ENCODE measurements around the gene ADCY3. TPM values are rescaled to one million over a fixed set of nuclear protein-coding genes. Genes with fewer than 3 reads are reported as not detected.

ADCY3 gene
- total and polyA plus RNA-seq, 2 of the 13 experiments (the other 11 are each of a cell fraction or from before 2014, with no cell fraction given), result 0.11 to 0.61 TPM

GRCh38 chr2:24827321-24828237 lies 92.5 kb downstream of the ADCY3 start (continued):
- TF ChIP-seq ZNF776 (CRISPR knock-in tag; IDR thresholded peaks at IDR 0.05) (no peak), NCOA2 (CRISPR knock-in tag; IDR thresholded peaks at IDR 0.05) (0 out of 2 replicates have a peak, but pooled peaks have one; percentile 32), ZSCAN12 (CRISPR knock-in tag; IDR thresholded peaks at IDR 0.05) (no peak), ZMYM2 (CRISPR knock-in tag; IDR thresholded peaks at IDR 0.05) (no peak), ZNF547 (CRISPR knock-in tag; IDR thresholded peaks at IDR 0.05) (0 out of 2 replicates have a peak, but pooled peaks have one; percentile 34), NFE2L2 (IDR thresholded peaks at IDR 0.05; ENCODE audit: low read length) (no peak), HMGXB4 (CRISPR knock-in tag; IDR thresholded peaks at IDR 0.05; ENCODE audit: borderline replicate concordance in 1 of 2, low read depth in 1 of 2) (peak; percentile 78 to 89), SNAPC4 (CRISPR knock-in tag; IDR thresholded peaks at IDR 0.05) (no peak), PRPF4 (IDR thresholded peaks at IDR 0.05; ENCODE audit: low read depth, low read length, poor library complexity, severe bottlenecking) (no peak), NPAS2 (CRISPR knock-in tag; IDR thresholded peaks at IDR 0.05; ENCODE audit: borderline replicate concordance) (no peak), ZNF281 (CRISPR knock-in tag; IDR thresholded peaks at IDR 0.05; ENCODE audit: borderline replicate concordance) (no peak), ZNF256 (CRISPR knock-in tag; conservative IDR thresholded peaks at IDR 0.05) (no peak; the same call in 1 of the 2 replicates), SRSF1 (optimal IDR thresholded peaks at IDR 0.05; ENCODE audit: low read depth, low read length) (no peak), JUNB (CRISPR knock-in tag; IDR thresholded peaks at IDR 0.05; ENCODE audit: borderline replicate concordance) (no peak), IKZF5 (CRISPR knock-in tag; IDR thresholded peaks at IDR 0.05) (peak; percentile 67; the same call in 1 of the 2 replicates), SOX13 (IDR thresholded peaks at IDR 0.05) (no peak), SOX13 (CRISPR knock-in tag; conservative IDR thresholded peaks at IDR 0.05 in 1 of 2, IDR thresholded peaks at IDR 0.05 in 1 of 2) (peak in 1 of 2 experiments; percentile 22; a peak in 1 of 4 replicates)

All from HepG2 (cell line).